PFSK-1 (cell line): ENCODE data around the gene C1orf21.

Source experiments
- FOXP2 ChIP-seq: optimal IDR thresholded peaks from 2 replicates; pipeline ENCODE3; 2011; ENCODE audit warnings: borderline replicate concordance, control low read depth, inconsistent platforms; ENCODE audit not compliant: insufficient read depth; ENCODE audit errors: extremely low read length, extremely low read depth
- POLR2AphosphoS5 ChIP-seq: IDR thresholded peaks from 2 replicates; pipeline ENCODE4 v1.6.1; 2012; ENCODE audit warnings: low read depth, mild to moderate bottlenecking, control low read depth, low read length, moderate library complexity
- REST ChIP-seq, 2 experiments: IDR thresholded peaks; 2 replicates each; pipeline versions ENCODE4 v1.6.1 to v1.8.0; 2011 to 2012; ENCODE audit warnings: low read depth in 2 of 2, low read length in 2 of 2, control low read depth in 1 of 2, inconsistent platforms in 1 of 2, mild to moderate bottlenecking in 1 of 2, moderate library complexity in 1 of 2; ENCODE audit not compliant: insufficient read depth in 1 of 2
- SIN3A ChIP-seq: IDR thresholded peaks from 2 replicates; pipeline ENCODE4 v1.6.1; 2012; ENCODE audit warnings: mild to moderate bottlenecking, low read length, moderate library complexity, borderline replicate concordance; ENCODE audit not compliant: insufficient read depth
- TAF1 ChIP-seq: IDR thresholded peaks from 2 replicates; pipeline ENCODE4 v1.6.1; 2012; ENCODE audit warnings: low read length, control low read depth, borderline replicate concordance; ENCODE audit not compliant: insufficient read depth

Gene C1orf21

GRCh38 chr1:184635347-184635979, 248.6 kb downstream of the C1orf21 start:
- TF ChIP-seq POLR2AphosphoS5 (no peak), REST (IDR thresholded peaks at IDR 0.05; ENCODE audit: insufficient read depth in 1 of 2, low read depth in 2 of 2, low read length in 2 of 2) (no peak), TAF1 (no peak), SIN3A (no peak), FOXP2 (no peak)

GRCh38 chr1:184635980-184636431, 249.2 kb downstream of the C1orf21 start:
- TF ChIP-seq TAF1, result no peak
- no peak for TF ChIP-seq POLR2AphosphoS5
- TF ChIP-seq REST (IDR thresholded peaks at IDR 0.05; ENCODE audit: insufficient read depth in 1 of 2, low read depth in 2 of 2, low read length in 2 of 2), result no peak
- TF ChIP-seq FOXP2, result no peak
- TF ChIP-seq SIN3A, result no peak

GRCh38 chr1:184637664-184638240, 250.9 kb downstream of the C1orf21 start:
- TF ChIP-seq REST (IDR thresholded peaks at IDR 0.05; ENCODE audit: insufficient read depth in 1 of 2, low read depth in 2 of 2, low read length in 2 of 2), result no peak
- TF ChIP-seq FOXP2, result no peak
- no peak for TF ChIP-seq SIN3A
- no peak for TF ChIP-seq TAF1
- no peak for TF ChIP-seq POLR2AphosphoS5

GRCh38 chr1:184639205-184639604, 252.4 kb downstream of the C1orf21 start:
- TF ChIP-seq POLR2AphosphoS5 (no peak), FOXP2 (no peak), REST (IDR thresholded peaks at IDR 0.05; ENCODE audit: insufficient read depth in 1 of 2, low read depth in 2 of 2, low read length in 2 of 2) (no peak), TAF1 (no peak), SIN3A (no peak)
